Caco-2 (cell line): ENCODE data around the gene SPINK5. TPM values are rescaled to one million over a fixed set of nuclear protein-coding genes. Genes with fewer than 3 reads are reported as not detected.

ENCODE experiments used
- BruUV-seq: library from RNA; stranded (reverse); fragments of 400-500 nt; replicated peaks from 2 replicates; lab custom pipeline; 2021; lab: Mats Ljungman, UMichigan
- CTCF ChIA-PET: fragments of 300-600 bp; sonication (Branson Sonifier 250); formaldehyde crosslinking; loops from one replicate; lab custom pipeline; 2022; ENCODE audit warnings: antibody characterized with exemption; lab: Charles Lee
- POLR2A ChIA-PET: fragments of 300-600 bp; sonication (Branson Sonifier 250); formaldehyde crosslinking; loops from one replicate; lab custom pipeline; 2022; ENCODE audit warnings: antibody characterized with exemption; lab: Charles Lee
- DNase-seq, 2 experiments: peaks; one replicate each; pipeline versions ENCODE4 v3.0.0 to v3.0.0-alpha.2; 2020 to 2022
- H3K27me3 ChIP-seq: replicated peaks from 2 replicates; pipeline ENCODE4 v1.6.0; 2011; ENCODE audit warnings: low read length; ENCODE audit not compliant: control insufficient read depth, insufficient read depth
- H3K36me3 ChIP-seq: 2 replicates; pipeline ENCODE4 v1.5.1; 2011; ENCODE audit warnings: low read length; ENCODE audit not compliant: control insufficient read depth, insufficient read depth
- H3K4me1 ChIP-seq: fragments of 250-450 bp; sonication (Bioruptor Pico); 2 replicates; pipeline ENCODE4 v1.5.1; 2020; ENCODE audit warnings: mild to moderate bottlenecking
- H3K4me3 ChIP-seq: 2 replicates; pipeline ENCODE4 v1.5.1; 2011; ENCODE audit warnings: low read depth, mild to moderate bottlenecking, control low read depth, low read length
- H3K9me3 ChIP-seq: fragments of 250-450 bp; sonication (Bioruptor Pico); 2 replicates; pipeline ENCODE4 v1.5.1; 2020; ENCODE audit warnings: mild to moderate bottlenecking, moderate library complexity
- H3K27ac Mint-ChIP-seq: one replicate; pipeline ENCODE4 v1.8.0; 2022; ENCODE audit warnings: mixed read lengths; ENCODE audit not compliant: unreplicated experiment
- H3K27me3 Mint-ChIP-seq: one replicate; pipeline ENCODE4 v1.8.0; 2022; ENCODE audit warnings: mixed read lengths; ENCODE audit not compliant: insufficient read depth, unreplicated experiment
- H3K36me3 Mint-ChIP-seq: one replicate; pipeline ENCODE4 v1.8.0; 2022; ENCODE audit warnings: mild to moderate bottlenecking, mixed read lengths; ENCODE audit not compliant: insufficient read depth, unreplicated experiment
- H3K4me1 Mint-ChIP-seq: one replicate; pipeline ENCODE4 v1.8.0; 2022; ENCODE audit warnings: low read depth, mixed read lengths; ENCODE audit not compliant: unreplicated experiment
- H3K4me3 Mint-ChIP-seq: one replicate; pipeline ENCODE4 v1.8.0; 2022; ENCODE audit warnings: mild to moderate bottlenecking, moderate library complexity, mixed read lengths; ENCODE audit not compliant: unreplicated experiment
- H3K9me3 Mint-ChIP-seq: one replicate; pipeline ENCODE4 v1.8.0; 2022; ENCODE audit warnings: mixed read lengths; ENCODE audit not compliant: unreplicated experiment
- intact Hi-C: fragments of 100-400 bp; cut with micrococcal nuclease; formaldehyde crosslinking; loops from one replicate; pipeline ENCODE4 v1.10.0; 2022; ENCODE audit not compliant: unreplicated experiment
- total RNA-seq: library from RNA; stranded (reverse); gene quantifications from 2 replicates; pipeline ENCODE4 v1.2.3, GENCODE V29; 2022
- TF ChIP-seq, protein P1 (sequence below), 2 experiments: fragments of 200-600 bp in 1 of 2; IDR thresholded peaks; 1 replicate in 1 of 2; 2 replicates in 1 of 2; pipeline versions ENCODE4 v1.5.1 to v1.8.0; 2011 to 2022; ENCODE audit warnings: antibody characterized with exemption in 1 of 2, control low read depth in 1 of 2, inconsistent platforms in 1 of 2, low read depth in 1 of 2, low read length in 1 of 2, mild to moderate bottlenecking in 1 of 2, moderate library complexity in 1 of 2; ENCODE audit not compliant: insufficient read depth in 1 of 2, severe bottlenecking in 1 of 2, unreplicated experiment in 1 of 2

SPINK5 gene
- total RNA-seq, 1 experiment from 2014 or later, result 2.2 TPM

DNA sequence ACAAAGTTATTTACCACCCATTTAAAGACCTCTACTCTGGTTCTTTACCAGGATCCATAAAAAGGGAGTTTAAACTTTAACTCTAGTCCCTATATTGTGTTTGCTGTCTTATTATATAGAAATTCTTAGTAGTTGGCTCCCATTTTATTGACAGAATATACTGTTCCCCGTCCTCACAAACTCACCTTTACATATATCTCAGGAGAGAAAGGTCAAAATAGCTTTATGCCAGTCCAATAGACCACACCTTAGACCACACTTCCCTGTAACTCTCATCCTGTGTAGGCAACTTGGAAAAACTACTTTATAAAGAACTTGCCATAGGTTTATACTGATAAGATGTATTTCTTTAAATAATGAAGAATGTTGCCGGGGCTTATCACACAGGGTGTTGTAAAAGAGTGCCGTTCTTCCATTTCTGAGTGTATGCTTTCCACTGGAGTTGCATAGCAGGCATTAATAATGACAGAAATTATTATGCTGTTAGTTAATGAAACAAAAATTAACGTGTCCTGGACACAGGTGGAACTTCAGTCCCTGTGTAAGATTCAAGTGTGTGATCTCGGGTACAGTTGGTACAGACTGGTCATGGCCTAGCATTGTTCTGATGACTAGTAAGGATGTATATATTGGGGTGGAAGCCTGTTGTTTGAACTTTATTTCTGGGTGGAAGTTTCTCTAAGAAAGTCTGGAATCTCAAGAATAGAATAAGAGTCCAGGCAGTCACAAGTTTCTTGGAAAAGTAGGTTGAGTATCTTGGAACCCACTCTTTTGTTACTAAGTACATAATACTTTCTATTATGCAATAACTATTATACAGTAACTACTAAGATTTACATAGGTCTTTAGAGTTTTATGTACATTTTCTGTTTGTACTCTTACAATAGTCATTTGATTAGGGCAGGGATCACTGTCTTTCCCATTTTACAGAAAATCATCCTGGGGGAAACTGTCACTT is 71.6 kb downstream of the SPINK5 start:
- CTCF ChIA-PET, result interaction anchor here (0.7 kb wide), 1 partner anchor 11 kb away, joined by 4 read pairs; no protein-coding TSS in a partner anchor
- no peaks in the 10 kb centered on the region for H3K9me3 ChIP-seq
- Mint-ChIP-seq H3K27ac (peak overlapping the region; percentile 64), H3K36me3 (no peaks in the 10 kb centered on the region), H3K27me3 (no peaks in the 10 kb centered on the region), H3K4me1 (peaks cover 9% of the 10 kb centered on the region), H3K4me3 (no peak overlapping the region), H3K9me3 (no peaks in the 10 kb centered on the region)
- no peak overlapping the region for H3K4me3 ChIP-seq
- no peaks in the 10 kb centered on the region for H3K36me3 ChIP-seq
- POLR2A ChIA-PET, result no interaction called here
- intact Hi-C loops, result loop anchor here (1.0 to 5.0 kb wide), 2 partner anchors 11 to 42 kb away; no protein-coding TSS in a partner anchor
- TF ChIP-seq, protein P1, sequence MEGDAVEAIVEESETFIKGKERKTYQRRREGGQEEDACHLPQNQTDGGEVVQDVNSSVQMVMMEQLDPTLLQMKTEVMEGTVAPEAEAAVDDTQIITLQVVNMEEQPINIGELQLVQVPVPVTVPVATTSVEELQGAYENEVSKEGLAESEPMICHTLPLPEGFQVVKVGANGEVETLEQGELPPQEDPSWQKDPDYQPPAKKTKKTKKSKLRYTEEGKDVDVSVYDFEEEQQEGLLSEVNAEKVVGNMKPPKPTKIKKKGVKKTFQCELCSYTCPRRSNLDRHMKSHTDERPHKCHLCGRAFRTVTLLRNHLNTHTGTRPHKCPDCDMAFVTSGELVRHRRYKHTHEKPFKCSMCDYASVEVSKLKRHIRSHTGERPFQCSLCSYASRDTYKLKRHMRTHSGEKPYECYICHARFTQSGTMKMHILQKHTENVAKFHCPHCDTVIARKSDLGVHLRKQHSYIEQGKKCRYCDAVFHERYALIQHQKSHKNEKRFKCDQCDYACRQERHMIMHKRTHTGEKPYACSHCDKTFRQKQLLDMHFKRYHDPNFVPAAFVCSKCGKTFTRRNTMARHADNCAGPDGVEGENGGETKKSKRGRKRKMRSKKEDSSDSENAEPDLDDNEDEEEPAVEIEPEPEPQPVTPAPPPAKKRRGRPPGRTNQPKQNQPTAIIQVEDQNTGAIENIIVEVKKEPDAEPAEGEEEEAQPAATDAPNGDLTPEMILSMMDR (IDR thresholded peaks at IDR 0.05; ENCODE audit: insufficient read depth in 1 of 2, low read depth in 1 of 2, low read length in 1 of 2, severe bottlenecking in 1 of 2, unreplicated experiment in 1 of 2), result no peak
- no TSS peak for BruUV-seq
- H3K4me1 ChIP-seq, result peaks cover 34% of the 10 kb centered on the region
- DNase-seq, result no peak
- no peaks in the 10 kb centered on the region for H3K27me3 ChIP-seq

DNA sequence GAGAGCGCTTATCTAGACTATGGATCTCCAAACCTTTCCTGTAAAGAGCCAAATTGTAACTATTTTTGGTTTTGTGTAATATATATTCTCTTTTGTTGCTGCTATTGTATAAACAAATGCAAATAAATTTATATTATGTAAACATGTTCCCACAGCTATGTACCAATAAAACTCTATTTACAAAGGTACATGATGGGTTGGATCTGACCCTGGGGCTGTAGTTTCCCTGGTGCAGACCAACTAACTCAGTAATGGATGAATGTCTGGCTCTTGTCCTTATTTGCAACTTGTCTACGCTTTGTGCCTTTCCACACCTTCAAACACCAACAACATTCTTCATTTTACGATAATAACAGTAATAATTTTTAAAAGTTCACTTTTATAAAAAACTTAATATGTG is 77.1 kb downstream of the SPINK5 start:
- Mint-ChIP-seq H3K27ac (no peak overlapping the region), H3K9me3 (peaks cover 21% of the 10 kb centered on the region), H3K4me1 (peaks cover 14% of the 10 kb centered on the region), H3K36me3 (peaks cover 6% of the 10 kb centered on the region), H3K4me3 (no peak overlapping the region), H3K27me3 (no peaks in the 10 kb centered on the region)
- TF ChIP-seq, protein P1 (IDR thresholded peaks at IDR 0.05; ENCODE audit: insufficient read depth in 1 of 2, low read depth in 1 of 2, low read length in 1 of 2, severe bottlenecking in 1 of 2, unreplicated experiment in 1 of 2), result no peak
- Histone ChIP-seq H3K4me3 (no peak overlapping the region), H3K27me3 (no peaks in the 10 kb centered on the region), H3K9me3 (no peaks in the 10 kb centered on the region), H3K36me3 (no peaks in the 10 kb centered on the region; the same call in 1 of the 2 replicates), H3K4me1 (peaks cover 23% of the 10 kb centered on the region)
- no TSS peak for BruUV-seq
- ChIA-PET CTCF (no interaction called here), POLR2A (no interaction called here)
- intact Hi-C loops, result no loop called here
- DNase-seq, result no peak

DNA sequence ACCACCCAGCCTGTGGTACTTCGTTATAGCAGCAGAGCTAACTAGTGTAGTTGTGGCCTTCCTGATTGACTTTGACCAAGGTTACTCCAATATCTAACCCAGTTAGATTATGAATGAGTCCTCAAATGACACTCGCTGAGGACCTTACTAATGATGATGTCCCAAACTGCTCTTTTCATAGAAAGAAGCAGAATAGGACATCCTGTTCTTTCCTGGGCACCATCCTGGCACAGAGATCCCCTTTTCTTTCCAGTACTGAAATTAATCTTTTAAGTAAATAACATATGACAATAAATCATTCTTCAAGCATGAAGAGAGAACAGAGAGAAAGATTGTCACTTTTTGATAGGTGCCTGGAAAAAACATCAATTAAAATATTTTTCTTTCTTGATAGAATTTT is 77.9 kb downstream of the SPINK5 start:
- peaks cover 21% of the 10 kb centered on the region for H3K9me3 Mint-ChIP-seq
- ChIA-PET CTCF (no interaction called here), POLR2A (no interaction called here)
- Histone ChIP-seq H3K36me3 (no peaks in the 10 kb centered on the region; the same call in 1 of the 2 replicates), H3K4me3 (no peak overlapping the region), H3K4me1 (peaks cover 26% of the 10 kb centered on the region), H3K9me3 (no peaks in the 10 kb centered on the region), H3K27me3 (no peaks in the 10 kb centered on the region)
- peaks cover 6% of the 10 kb centered on the region for H3K36me3 Mint-ChIP-seq
- H3K27me3 Mint-ChIP-seq, result no peaks in the 10 kb centered on the region
- no peak overlapping the region for H3K4me3 Mint-ChIP-seq
- peaks cover 22% of the 10 kb centered on the region for H3K4me1 Mint-ChIP-seq
- TF ChIP-seq, protein P1 (IDR thresholded peaks at IDR 0.05; ENCODE audit: insufficient read depth in 1 of 2, low read depth in 1 of 2, low read length in 1 of 2, severe bottlenecking in 1 of 2, unreplicated experiment in 1 of 2), result no peak
- DNase-seq, result no peak
- BruUV-seq, result no TSS peak
- intact Hi-C loops, result no loop called here
- no peak overlapping the region for H3K27ac Mint-ChIP-seq
